ENCODE measurements around the gene PDZD2.

The PDZD2 gene

GRCh38 chr5:31768046-31768445, 129.1 kb downstream of the PDZD2 start:
- H3K27ac ChIP-seq (ENCODE audit: low read depth, low read length), result no peak overlapping the region
- no peaks in the 10 kb centered on the region for H3F3A ChIP-seq (ENCODE audit: control insufficient read depth, insufficient read depth)
- TF ChIP-seq EZH2phosphoT487 (IDR thresholded peaks at IDR 0.05; ENCODE audit: borderline replicate concordance, low read length) (no peak), CTCF (IDR thresholded peaks at IDR 0.05; ENCODE audit: low read depth, low read length, poor library complexity, severe bottlenecking) (no peak)
- H3K36me3 ChIP-seq (ENCODE audit: control insufficient read depth, low read length), result no peaks in the 10 kb centered on the region
- H4K20me1 ChIP-seq (ENCODE audit: control insufficient read depth, insufficient read depth, low read depth, low read length), result no peaks in the 10 kb centered on the region
- H3K27me3 ChIP-seq (ENCODE audit: control insufficient read depth, low read length), result no peaks in the 10 kb centered on the region
- H3K9me2 ChIP-seq (replicated peaks; ENCODE audit: control insufficient read depth, low read length), result no peaks in the 10 kb centered on the region
- peaks cover 17% of the 10 kb centered on the region for H3K4me1 ChIP-seq (ENCODE audit: control insufficient read depth, low read length)
- no peak overlapping the region for H3K4me3 ChIP-seq (ENCODE audit: low read length)
- H3K9me3 ChIP-seq (ENCODE audit: control insufficient read depth, insufficient read depth, low read length), result no peaks in the 10 kb centered on the region
- no peak overlapping the region for H3K4me2 ChIP-seq (ENCODE audit: low read length)
- no peaks in the 10 kb centered on the region for H3K79me2 ChIP-seq (ENCODE audit: control insufficient read depth, low read length)

DNA sequence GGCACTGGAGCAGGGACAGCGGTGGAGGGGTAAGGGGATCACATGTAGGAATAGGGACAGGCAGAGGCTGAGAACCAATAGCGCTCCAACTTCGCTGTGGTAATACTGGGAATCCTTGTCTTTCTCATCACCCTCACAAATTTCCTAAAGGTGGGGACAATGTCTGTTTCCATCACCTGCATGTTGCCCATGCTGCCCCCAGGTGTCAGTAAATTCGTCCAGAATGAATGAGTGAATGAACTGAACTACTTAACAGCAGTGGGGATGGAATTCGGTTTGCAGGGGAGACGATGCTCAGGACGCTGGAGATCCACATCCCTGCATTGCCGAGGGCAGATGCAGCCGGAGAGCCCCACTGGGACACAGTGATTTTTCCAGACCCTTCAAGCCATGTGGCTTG, 129.9 kb downstream of the PDZD2 start:
- Histone ChIP-seq H3K4me2 (ENCODE audit: low read length) (no peak overlapping the region), H3K79me2 (ENCODE audit: control insufficient read depth, low read length) (no peaks in the 10 kb centered on the region)
- TF ChIP-seq CTCF (IDR thresholded peaks at IDR 0.05; ENCODE audit: low read depth, low read length, poor library complexity, severe bottlenecking) (no peak), EZH2phosphoT487 (IDR thresholded peaks at IDR 0.05; ENCODE audit: borderline replicate concordance, low read length) (no peak)

GRCh38 chr5:31769530-31769929, 130.6 kb downstream of the PDZD2 start:
- Histone ChIP-seq H3F3A (ENCODE audit: control insufficient read depth, insufficient read depth) (no peaks in the 10 kb centered on the region), H3K36me3 (ENCODE audit: control insufficient read depth, low read length) (no peaks in the 10 kb centered on the region), H3K27ac (ENCODE audit: low read depth, low read length) (no peak overlapping the region), H3K4me1 (ENCODE audit: control insufficient read depth, low read length) (peaks cover 17% of the 10 kb centered on the region), H3K9me3 (ENCODE audit: control insufficient read depth, insufficient read depth, low read length) (no peaks in the 10 kb centered on the region), H3K79me2 (ENCODE audit: control insufficient read depth, low read length) (no peaks in the 10 kb centered on the region), H3K4me2 (ENCODE audit: low read length) (no peak overlapping the region), H3K27me3 (ENCODE audit: control insufficient read depth, low read length) (no peaks in the 10 kb centered on the region), H4K20me1 (ENCODE audit: control insufficient read depth, insufficient read depth, low read depth, low read length) (no peaks in the 10 kb centered on the region), H3K4me3 (ENCODE audit: low read length) (no peak overlapping the region), H3K9me2 (replicated peaks; ENCODE audit: control insufficient read depth, low read length) (no peaks in the 10 kb centered on the region)
- TF ChIP-seq EZH2phosphoT487 (IDR thresholded peaks at IDR 0.05; ENCODE audit: borderline replicate concordance, low read length) (no peak), CTCF (IDR thresholded peaks at IDR 0.05; ENCODE audit: low read depth, low read length, poor library complexity, severe bottlenecking) (no peak)

More for the DNA sequence above, 129.9 kb downstream of the PDZD2 start:
- Histone ChIP-seq H3K9me3 (ENCODE audit: control insufficient read depth, insufficient read depth, low read length) (no peaks in the 10 kb centered on the region), H3K9me2 (replicated peaks; ENCODE audit: control insufficient read depth, low read length) (no peaks in the 10 kb centered on the region), H3F3A (ENCODE audit: control insufficient read depth, insufficient read depth) (no peaks in the 10 kb centered on the region), H3K4me1 (ENCODE audit: control insufficient read depth, low read length) (peaks cover 17% of the 10 kb centered on the region), H3K27me3 (ENCODE audit: control insufficient read depth, low read length) (no peaks in the 10 kb centered on the region), H3K27ac (ENCODE audit: low read depth, low read length) (no peak overlapping the region), H4K20me1 (ENCODE audit: control insufficient read depth, insufficient read depth, low read depth, low read length) (no peaks in the 10 kb centered on the region), H3K4me3 (ENCODE audit: low read length) (no peak overlapping the region), H3K36me3 (ENCODE audit: control insufficient read depth, low read length) (no peaks in the 10 kb centered on the region)

Data from DOHH2 (cell line).